H1 (cell line): Measurements from ENCODE around the gene LMAN2. TPM values are rescaled to one million over a fixed set of nuclear protein-coding genes. Genes with fewer than 3 reads are reported as not detected.

ENCODE experiments used
- CTCF ChIA-PET: fragments of 300-600 bp; sonication (Branson Sonifier 250); formaldehyde crosslinking; loops from one replicate; lab custom pipeline; 2021; ENCODE audit not compliant: partially characterized antibody; lab: Charles Lee
- POLR2A ChIA-PET: fragments of 300-600 bp; sonication (Branson Sonifier 250); formaldehyde crosslinking; loops from one replicate; lab custom pipeline; 2021; ENCODE audit warnings: inconsistent platforms; ENCODE audit not compliant: partially characterized antibody; lab: Charles Lee
- DNase-seq, 2 experiments: peaks; one replicate each; pipeline versions ENCODE4 v3.0.0 to v3.0.0-alpha.2; 2010 to 2022; ENCODE audit warnings: low spot score in 2 of 2, low read depth in 1 of 2, mixed read lengths in 1 of 2
- FAIRE-seq: peaks from 2 replicates; lab custom pipeline; 2011; peaks lifted over from hg19 to GRCh38; lab: Jason Lieb, UNC
- H2AFZ ChIP-seq: 2 replicates; pipeline ENCODE4 v1.8.1; 2012; ENCODE audit warnings: low read length, inconsistent platforms
- H2AK5ac ChIP-seq: 2 replicates; pipeline ENCODE4 v1.6.1; 2013; ENCODE audit warnings: low read depth, low read length
- H2BK120ac ChIP-seq: replicated peaks from 2 replicates; pipeline ENCODE3; 2013; ENCODE audit warnings: low read depth, low read length, inconsistent platforms
- H2BK12ac ChIP-seq: 2 replicates; pipeline ENCODE4 v1.6.1; 2013; ENCODE audit warnings: low read depth, low read length
- H2BK15ac ChIP-seq: 2 replicates; pipeline ENCODE4 v1.6.1; 2013; ENCODE audit warnings: low read length
- H2BK20ac ChIP-seq: 2 replicates; pipeline ENCODE4 v1.6.1; 2013; ENCODE audit warnings: low read length
- H2BK5ac ChIP-seq: 2 replicates; pipeline ENCODE4 v1.6.1; 2013; ENCODE audit warnings: low read depth, low read length
- H3K14ac ChIP-seq: 2 replicates; pipeline ENCODE4 v1.6.1; 2013; ENCODE audit warnings: inconsistent platforms; ENCODE audit not compliant: insufficient read length
- H3K18ac ChIP-seq: 2 replicates; pipeline ENCODE4 v1.6.1; 2013; ENCODE audit warnings: low read length; ENCODE audit errors: extremely low read depth
- H3K23ac ChIP-seq: 2 replicates; pipeline ENCODE4 v1.6.1; 2013; ENCODE audit warnings: inconsistent platforms; ENCODE audit not compliant: insufficient read length
- H3K23me2 ChIP-seq: 2 replicates; pipeline ENCODE4 v1.6.1; 2013; ENCODE audit warnings: low read depth, low read length
- H3K27ac ChIP-seq: 2 replicates; pipeline ENCODE4 v1.6.1; 2011; ENCODE audit warnings: low read depth, low read length, inconsistent platforms
- H3K27me3 ChIP-seq, 4 experiments: replicated peaks in 1 of 4; 1 replicate in 1 of 4; 2 replicates in 3 of 4; pipeline versions ENCODE4 v1.6.1 to v1.8.1; 2011 to 2013; ENCODE audit warnings: low read length in 3 of 4, mild to moderate bottlenecking in 3 of 4, inconsistent platforms in 2 of 4, mixed read lengths in 2 of 4, moderate library complexity in 1 of 4; ENCODE audit not compliant: control insufficient read depth in 3 of 4, insufficient read depth in 3 of 4; ENCODE audit errors: extremely low read depth in 1 of 4
- H3K36me3 ChIP-seq, 4 experiments: 2 replicates each; pipeline versions ENCODE4 v1.6.1 to v1.8.1; 2011 to 2013; ENCODE audit warnings: mild to moderate bottlenecking in 4 of 4, low read length in 3 of 4, moderate library complexity in 2 of 4, control low read depth in 1 of 4, inconsistent platforms in 1 of 4; ENCODE audit not compliant: insufficient read depth in 4 of 4, control insufficient read depth in 2 of 4
- H3K4ac ChIP-seq: replicated peaks from 2 replicates; pipeline ENCODE3; 2013; ENCODE audit warnings: low read length, low read depth, mixed read lengths, inconsistent platforms; ENCODE audit not compliant: insufficient read length
- H3K4me1 ChIP-seq, 4 experiments: replicated peaks in 1 of 4; 1 replicate in 1 of 4; 2 replicates in 3 of 4; pipeline versions ENCODE4 v1.6.1 to v1.8.1; 2011 to 2013; ENCODE audit warnings: low read length in 3 of 4, inconsistent platforms in 2 of 4, mixed read lengths in 1 of 4; ENCODE audit not compliant: insufficient read depth in 4 of 4, control insufficient read depth in 3 of 4
- H3K4me2 ChIP-seq, 2 experiments: 2 replicates each; pipeline versions ENCODE4 v1.6.1 to v1.8.1; 2011 to 2013; ENCODE audit warnings: low read depth in 2 of 2, low read length in 2 of 2, control low read depth in 1 of 2, inconsistent platforms in 1 of 2, mild to moderate bottlenecking in 1 of 2; ENCODE audit not compliant: insufficient read depth in 1 of 2
- H3K4me3 ChIP-seq, 4 experiments: fragments of 200-600, 300-600 bp in 1 of 4; sonication (generic), shearing (Covaris generic), sonication (Bioruptor Twin) in 1 of 4; 2 replicates each; pipeline versions ENCODE4 v1.5.1 to v1.8.1; 2011 to 2016; ENCODE audit warnings: low read length in 4 of 4, low read depth in 3 of 4, control low read depth in 2 of 4, inconsistent platforms in 2 of 4, mild to moderate bottlenecking in 2 of 4, mixed read lengths in 1 of 4, moderate library complexity in 1 of 4; ENCODE audit not compliant: insufficient read depth in 2 of 4; ENCODE audit errors: extremely low read depth in 1 of 4
- H3K56ac ChIP-seq: replicated peaks from 2 replicates; pipeline ENCODE3; 2013; ENCODE audit warnings: low read depth, mild to moderate bottlenecking, mixed read lengths, low read length, inconsistent platforms; ENCODE audit not compliant: insufficient read length
- H3K79me1 ChIP-seq: 2 replicates; pipeline ENCODE4 v1.6.1; 2013; ENCODE audit warnings: low read depth, low read length, control low read depth
- H3K79me2 ChIP-seq, 2 experiments: 2 replicates each; pipeline versions ENCODE4 v1.6.1 to v1.8.1; 2012 to 2013; ENCODE audit warnings: low read length in 2 of 2, mild to moderate bottlenecking in 2 of 2, inconsistent platforms in 1 of 2; ENCODE audit not compliant: insufficient read depth in 2 of 2, control insufficient read depth in 1 of 2
- H3K9ac ChIP-seq, 4 experiments: replicated peaks in 1 of 4; 1 replicate in 1 of 4; 2 replicates in 3 of 4; pipeline versions ENCODE4 v1.6.1 to v1.8.1; 2011 to 2013; ENCODE audit warnings: low read depth in 3 of 4, low read length in 3 of 4, control low read depth in 2 of 4, mild to moderate bottlenecking in 2 of 4, moderate library complexity in 2 of 4, inconsistent platforms in 1 of 4; ENCODE audit errors: extremely low read depth in 1 of 4
- H3K9me3 ChIP-seq, 2 experiments: 2 replicates each; pipeline versions ENCODE4 v1.6.1 to v1.8.1; 2012 to 2013; ENCODE audit warnings: mild to moderate bottlenecking in 2 of 2, moderate library complexity in 2 of 2, control low read depth in 1 of 2, inconsistent platforms in 1 of 2, low read depth in 1 of 2, low read length in 1 of 2, mixed read lengths in 1 of 2; ENCODE audit not compliant: insufficient read depth in 2 of 2
- H4K20me1 ChIP-seq, 2 experiments: replicated peaks in 1 of 2; 2 replicates each; pipeline versions ENCODE3 to v1.8.1; 2011 to 2013; ENCODE audit warnings: inconsistent platforms in 2 of 2, low read length in 2 of 2, mild to moderate bottlenecking in 1 of 2; ENCODE audit not compliant: insufficient read depth in 2 of 2, control insufficient read depth in 1 of 2
- H4K5ac ChIP-seq: 2 replicates; pipeline ENCODE4 v1.6.1; 2013; ENCODE audit warnings: low read length, low read depth, mixed read lengths, inconsistent platforms; ENCODE audit not compliant: insufficient read length
- H4K8ac ChIP-seq: 2 replicates; pipeline ENCODE4 v1.8.0; 2013; ENCODE audit warnings: mild to moderate bottlenecking, moderate library complexity, low read length, inconsistent platforms; ENCODE audit not compliant: insufficient read depth; ENCODE audit errors: extremely low read depth
- H4K91ac ChIP-seq: replicated peaks from 2 replicates; pipeline ENCODE3; 2013; ENCODE audit warnings: low read length, mixed read lengths, inconsistent platforms; ENCODE audit not compliant: insufficient read length
- BRCA1 ChIP-seq: IDR thresholded peaks from 2 replicates; pipeline ENCODE4 v1.6.1; 2012; ENCODE audit warnings: low read depth, low read length, improper control_type of control experiment
- CREB1 ChIP-seq: IDR thresholded peaks from 2 replicates; pipeline ENCODE4 v1.6.1; 2012; ENCODE audit warnings: inconsistent platforms
- E2F6 ChIP-seq: IDR thresholded peaks from 2 replicates; pipeline ENCODE4 v1.6.1; 2012; ENCODE audit warnings: inconsistent platforms
- KDM5A ChIP-seq: fragments of 200-600 bp; IDR thresholded peaks from 2 replicates; pipeline ENCODE4 v1.7.1; 2012; ENCODE audit warnings: mild to moderate bottlenecking, low read length, inconsistent platforms, mixed read lengths
- MAFK ChIP-seq: IDR thresholded peaks from 2 replicates; pipeline ENCODE4 v1.6.1; 2012; ENCODE audit warnings: low read depth, mild to moderate bottlenecking, improper control_type of control experiment, low read length
- POU5F1 ChIP-seq: IDR thresholded peaks from 2 replicates; pipeline ENCODE4 v1.6.1; 2011; ENCODE audit warnings: low read depth, mild to moderate bottlenecking, low read length, moderate library complexity
- RBBP5 ChIP-seq: IDR thresholded peaks from 2 replicates; pipeline ENCODE4 v1.7.1; 2012; ENCODE audit warnings: low read depth, mild to moderate bottlenecking, inconsistent platforms, low read length, moderate library complexity, borderline replicate concordance
- RNF2 ChIP-seq: fragments of 200-900, 300-1000 bp; sonication (generic); IDR thresholded peaks from 2 replicates; pipeline ENCODE4 v1.7.1; 2016; ENCODE audit warnings: borderline replicate concordance, low read depth, mild to moderate bottlenecking, antibody characterized with exemption, low read length; ENCODE audit not compliant: poor library complexity, severe bottlenecking; ENCODE audit errors: missing control alignments
- YY1 ChIP-seq: IDR thresholded peaks from 2 replicates; pipeline ENCODE4 v1.6.1; 2011; ENCODE audit warnings: low read depth, mild to moderate bottlenecking, low read length
- WGBS, 2 experiments: shearing (Covaris generic) in 1 of 2; methylation state at CpG; one replicate each; pipeline versions ENCODE4 v1.1.6 to v1.1.7; 2013 to 2015; ENCODE audit warnings: low lambda C conversion rate in 2 of 2, mixed read lengths in 2 of 2, inconsistent platforms in 1 of 2, low coverage in 1 of 2, missing lambda C conversion rate in 1 of 2; ENCODE audit not compliant: insufficient replicate concordance in 2 of 2, insufficient coverage in 1 of 2, insufficient read length in 1 of 2; ENCODE audit errors: extremely low coverage in 1 of 2, missing lambda C conversion rate in 1 of 2; 5-methylcytosine and 5-hydroxymethylcytosine counted together
- polyA plus RNA-seq, 7 experiments: library from polyadenylated mRNA; depleted of rRNA in 3 of 7; stranded (reverse) in 5 of 7; unstranded in 2 of 7; fragments of >200 nt in 5 of 7; fragments of 200-250 nt in 2 of 7; gene quantifications; 1 replicate in 5 of 7; 2 replicates in 1 of 7; 4 replicates in 1 of 7; pipeline versions ENCODE4 v1.2.1 to v1.2.3, GENCODE V29; 2011 to 2013; ENCODE audit warnings: missing spikeins in 2 of 7, mixed read lengths in 2 of 7
- total RNA-seq: library from RNA; stranded (reverse); fragmentation: NEBNext Ultra II Directional; extraction: Animal tissue kit (Norgen Biotek cat#: 25700); gene quantifications from 2 replicates; pipeline ENCODE4 v1.2.1, GENCODE V29; 2021
- TF ChIP-seq, protein P1 (sequence below): IDR thresholded peaks from 2 replicates; pipeline ENCODE4 v1.6.1; 2012; ENCODE audit warnings: inconsistent platforms

Gene LMAN2
- total and polyA plus RNA-seq, 2 of the 8 experiments (the other 6 are each of a cell fraction or from before 2014, with no cell fraction given), result 116 to 225 TPM

DNA sequence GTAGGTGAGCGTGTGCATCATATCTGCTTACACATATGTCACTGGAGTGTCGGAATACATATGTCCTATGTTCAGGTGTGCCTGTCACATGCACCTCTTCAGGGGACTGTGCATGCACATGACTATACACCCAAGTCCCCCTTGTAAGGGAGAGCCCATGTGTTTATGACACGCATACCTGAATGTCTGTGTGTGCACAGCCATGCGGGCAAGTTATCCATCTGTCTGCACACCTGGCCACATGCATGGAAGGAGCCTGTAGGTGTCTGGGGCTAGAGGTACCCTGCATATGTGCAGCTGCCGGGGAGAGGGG lies 5.6 kb upstream of the LMAN2 start:
- H3K9ac ChIP-seq, result no peak overlapping the region
- FAIRE-seq (no peak), DNase-seq (no peak)
- peak overlapping the region; percentile 56; the same call in 1 of the 2 replicates for H2AK5ac ChIP-seq
- 81% methylated on average over 5 of the region's 5 CpGs; no CpG with 5 or more reads in 1 of the 2 experiments for WGBS, 2 experiments
- H3K18ac ChIP-seq, result no peak overlapping the region
- no peak overlapping the region for H3K56ac ChIP-seq
- peaks cover 0 to 4% (median 2%) of the 10 kb centered on the region in 4 experiments; a peak in 5 of 7 replicates for H3K4me1 ChIP-seq
- H3K23ac ChIP-seq, result no peak overlapping the region
- no peaks in the 10 kb centered on the region for H3K9me3 ChIP-seq
- H3K79me2 ChIP-seq, result no peaks in the 10 kb centered on the region
- no peak overlapping the region for H3K27ac ChIP-seq
- H4K5ac ChIP-seq, result no peak overlapping the region
- H2AFZ ChIP-seq, result no peak overlapping the region
- H2BK120ac ChIP-seq, result no peak overlapping the region
- POLR2A ChIA-PET, result no interaction called here
- no peak overlapping the region for H4K91ac ChIP-seq
- no peaks in the 10 kb centered on the region for H3K79me1 ChIP-seq
- H4K20me1 ChIP-seq, result no peaks in the 10 kb centered on the region
- H3K4me3 ChIP-seq, result no peak overlapping the region
- TF ChIP-seq CREB1 (no peak), RBBP5 (no peak), E2F6 (no peak), YY1 (no peak), MAFK (no peak), RNF2 (no peak), BRCA1 (no peak), POU5F1 (no peak), KDM5A (no peak)
- TF ChIP-seq, protein P1, sequence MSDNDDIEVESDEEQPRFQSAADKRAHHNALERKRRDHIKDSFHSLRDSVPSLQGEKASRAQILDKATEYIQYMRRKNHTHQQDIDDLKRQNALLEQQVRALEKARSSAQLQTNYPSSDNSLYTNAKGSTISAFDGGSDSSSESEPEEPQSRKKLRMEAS, result no peak
- H2BK12ac ChIP-seq, result peak overlapping the region; percentile 75; the same call in 1 of the 2 replicates
- CTCF ChIA-PET, result interaction anchor here (1.1 to 11.2 kb wide), 3 partner anchors 11 to 39 kb away, joined by 3 to 142 read pairs (median 5); no protein-coding TSS in a partner anchor
- H3K36me3 ChIP-seq, result no peaks in the 10 kb centered on the region
- H3K4me2 ChIP-seq, result no peak overlapping the region
- no peak overlapping the region for H2BK5ac ChIP-seq
- peak overlapping the region; percentile 85 for H3K4ac ChIP-seq
- peaks cover 0 to 8% (median 1%) of the 10 kb centered on the region in 4 experiments; a peak in 2 of 7 replicates for H3K27me3 ChIP-seq
- no peak overlapping the region for H2BK15ac ChIP-seq
- no peak overlapping the region for H3K14ac ChIP-seq
- peaks cover 1% of the 10 kb centered on the region; the same call in 1 of the 2 replicates for H3K23me2 ChIP-seq
- no peak overlapping the region for H4K8ac ChIP-seq
- H2BK20ac ChIP-seq, result no peak overlapping the region
